Activated naive CD8-positive, alpha-beta T cell treated with anti-CD3 and anti-CD28 coated beads, Interleukin-2, amount 10 ng/mL, durations not matched to agents 7 days and 5 days (primary cell): ENCODE results near the gene NUPR1. TPM values are rescaled to one million over a fixed set of nuclear protein-coding genes. Genes with fewer than 3 reads are reported as not detected.
"Not testable (repeated sequence)": the region's sequence is repeated elsewhere in the genome, so short reads cannot be mapped to it uniquely, and the experiment has no call there.

ENCODE experiments used
- ATAC-seq: fragments of 150-1000 bp; cut with Tn5 transposase; one replicate; pipeline ENCODE4 v1.10.0; 2021; ENCODE audit warnings: low read depth, moderate library complexity
- POLR2A ChIA-PET: fragments of 350-600 bp; sonication (Branson Sonifier 250); formaldehyde crosslinking; loops from one replicate; lab custom pipeline; 2021; ENCODE audit warnings: antibody characterized with exemption; lab: Charles Lee
- DNase-seq: peaks from one replicate; pipeline ENCODE4 v3.0.0; 2021
- H3K27ac Mint-ChIP-seq: one replicate; pipeline ENCODE4 v1.8.0; 2022; ENCODE audit warnings: mild to moderate bottlenecking, mixed read lengths
- H3K27me3 Mint-ChIP-seq: one replicate; pipeline ENCODE4 v1.8.0; 2022; ENCODE audit warnings: mild to moderate bottlenecking, moderate library complexity, mixed read lengths
- H3K36me3 Mint-ChIP-seq: one replicate; pipeline ENCODE4 v1.8.0; 2021; ENCODE audit warnings: mild to moderate bottlenecking, mixed read lengths
- H3K4me1 Mint-ChIP-seq: one replicate; pipeline ENCODE4 v1.8.0; 2021; ENCODE audit warnings: mixed read lengths
- H3K4me3 Mint-ChIP-seq: one replicate; pipeline ENCODE4 v1.8.0; 2022; ENCODE audit warnings: mild to moderate bottlenecking, moderate library complexity, mixed read lengths
- H3K9me3 Mint-ChIP-seq: one replicate; pipeline ENCODE4 v1.8.0; 2021; ENCODE audit warnings: mixed read lengths
- total RNA-seq, 2 experiments: library from RNA; stranded (reverse); gene quantifications; one replicate each; pipeline ENCODE4 v1.2.3, GENCODE V29; 2021

NUPR1 gene
- total RNA-seq, 2 experiments from 2014 or later: 0.20 TPM; not detected in 1

DNA sequence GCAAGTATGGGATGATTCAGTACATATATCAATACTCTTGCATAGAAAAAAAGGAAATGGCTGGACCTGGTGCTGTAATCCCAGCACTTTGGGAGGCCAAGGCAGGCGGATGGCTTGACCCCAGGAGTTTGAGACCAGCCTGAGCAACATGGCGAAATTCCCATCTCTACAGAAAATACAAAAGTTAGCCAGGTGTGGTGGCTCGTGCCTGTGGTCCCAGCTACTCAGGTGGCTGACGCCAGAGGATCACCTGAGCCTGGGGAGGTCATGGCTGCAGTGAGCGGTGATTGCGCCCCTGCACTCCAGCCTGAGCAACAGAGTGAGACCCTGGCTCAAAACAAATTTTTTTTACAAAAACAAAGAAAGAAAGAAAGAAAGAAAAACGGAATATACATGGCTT lies 7.9 kb upstream of the NUPR1 start:
- Mint-ChIP-seq H3K36me3 (no peaks in the 10 kb centered on the region), H3K9me3 (no peaks in the 10 kb centered on the region), H3K27ac (no peak overlapping the region), H3K27me3 (peaks cover 1% of the 10 kb centered on the region), H3K4me1 (peaks cover 8% of the 10 kb centered on the region), H3K4me3 (no peak overlapping the region)
- DNase-seq (no peak), ATAC-seq (no peak)
- POLR2A ChIA-PET: no interaction called here

DNA sequence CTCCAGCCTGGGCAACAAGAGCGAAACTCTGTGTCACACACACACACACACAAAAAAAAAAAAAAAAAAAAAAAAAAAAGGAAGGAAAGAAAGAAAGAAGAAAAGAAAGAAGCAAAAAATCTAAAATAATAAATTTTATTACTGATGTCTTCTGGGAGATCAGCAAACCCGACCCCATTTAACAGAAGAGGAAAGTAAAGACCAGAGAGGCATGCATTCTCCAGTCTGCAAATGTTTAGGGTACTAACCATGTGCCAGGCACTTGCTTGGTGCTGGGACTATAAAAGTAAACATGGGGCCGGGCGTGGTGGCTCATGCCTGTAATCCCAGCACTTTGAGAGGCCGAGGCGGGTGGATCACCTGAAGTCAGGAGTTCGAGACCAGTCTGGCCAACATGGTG lies 7.2 kb upstream of the NUPR1 start:
- H3K27ac Mint-ChIP-seq, ATAC-seq, POLR2A ChIA-PET, H3K4me1 Mint-ChIP-seq, DNase-seq, H3K9me3 Mint-ChIP-seq, H3K4me3 Mint-ChIP-seq, H3K27me3 Mint-ChIP-seq, H3K36me3 Mint-ChIP-seq: not testable (repeated sequence)

DNA sequence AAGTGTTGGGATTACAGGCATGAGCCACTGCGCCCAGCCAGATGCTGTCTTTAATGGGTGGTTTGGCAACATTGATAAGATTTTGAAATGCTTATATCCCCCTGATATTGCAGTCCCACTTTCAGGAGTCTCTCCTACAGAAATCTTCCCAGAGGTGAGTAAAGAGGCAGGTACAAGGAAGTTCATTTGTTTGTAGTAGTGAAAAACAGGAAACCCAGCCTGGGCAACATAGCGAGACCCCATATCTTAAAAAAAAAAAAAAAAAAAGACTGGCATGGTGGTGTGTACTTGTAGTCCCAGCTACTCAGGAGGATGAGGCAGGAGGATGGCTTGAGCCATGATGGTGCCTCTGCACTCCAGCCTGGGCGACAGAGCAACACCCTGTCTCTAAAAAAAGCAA lies 6.2 kb upstream of the NUPR1 start:
- no peaks in the 10 kb centered on the region for H3K9me3 Mint-ChIP-seq
- H3K4me3 Mint-ChIP-seq: no peak overlapping the region
- H3K36me3 Mint-ChIP-seq: no peaks in the 10 kb centered on the region
- ATAC-seq (no peak), DNase-seq (no peak)
- POLR2A ChIA-PET: no interaction called here
- peaks cover 11% of the 10 kb centered on the region for H3K4me1 Mint-ChIP-seq
- peaks cover 1% of the 10 kb centered on the region for H3K27me3 Mint-ChIP-seq
- H3K27ac Mint-ChIP-seq: no peak overlapping the region

DNA sequence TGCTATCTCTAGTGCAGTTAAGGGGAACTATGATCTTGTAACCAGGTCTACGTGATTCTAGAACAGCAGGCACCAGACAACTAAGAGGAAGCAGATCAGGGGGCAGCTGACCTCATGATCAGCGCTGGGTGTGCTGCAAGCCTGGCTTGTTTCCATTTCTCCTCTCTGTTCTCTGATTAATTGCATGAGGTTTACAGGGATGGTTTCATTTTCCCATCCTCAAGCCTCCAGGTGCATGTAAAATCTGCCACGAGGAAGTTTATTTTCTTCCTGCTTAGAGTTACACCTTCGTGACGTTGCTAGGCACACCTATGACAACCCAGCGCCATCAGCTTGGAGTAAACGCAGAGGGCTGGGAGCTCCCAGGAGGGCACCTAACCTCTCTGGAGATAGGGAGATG lies 4.3 kb upstream of the NUPR1 start:
- no peak overlapping the region for H3K27ac Mint-ChIP-seq

DNA sequence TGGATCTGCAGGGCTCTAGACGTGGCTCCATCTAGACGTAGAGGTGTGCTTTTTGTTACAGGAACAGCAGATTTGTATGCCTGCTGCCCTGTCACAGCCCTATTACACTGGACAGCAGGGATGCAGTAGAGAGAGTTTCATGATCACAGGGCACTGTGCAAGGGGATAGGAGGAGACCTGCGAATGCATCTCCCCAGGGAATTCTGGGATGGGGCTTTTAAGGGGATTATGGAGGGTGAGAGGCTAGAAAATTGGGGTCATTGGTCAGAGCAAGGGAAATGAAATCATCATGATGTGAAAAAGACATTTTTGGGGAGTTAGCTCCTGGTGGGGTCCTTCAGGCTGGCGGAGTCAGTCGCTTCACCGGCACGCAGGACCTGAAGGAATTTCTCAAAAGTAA lies 3.9 kb upstream of the NUPR1 start:
- POLR2A ChIA-PET: no interaction called here
- Mint-ChIP-seq H3K36me3 (no peaks in the 10 kb centered on the region), H3K4me3 (no peak overlapping the region), H3K9me3 (no peaks in the 10 kb centered on the region), H3K27ac (no peak overlapping the region), H3K27me3 (peaks cover 5% of the 10 kb centered on the region), H3K4me1 (peaks cover 8% of the 10 kb centered on the region)
- no peak for DNase-seq
- ATAC-seq: no peak

More for the DNA sequence above, 4.3 kb upstream of the NUPR1 start:
- DNase-seq (no peak), ATAC-seq (no peak)
- POLR2A ChIA-PET: no interaction called here
- H3K4me1 Mint-ChIP-seq: peaks cover 6% of the 10 kb centered on the region
- no peaks in the 10 kb centered on the region for H3K9me3 Mint-ChIP-seq
- no peak overlapping the region for H3K4me3 Mint-ChIP-seq
- H3K36me3 Mint-ChIP-seq: no peaks in the 10 kb centered on the region
- H3K27me3 Mint-ChIP-seq: peaks cover 2% of the 10 kb centered on the region

DNA sequence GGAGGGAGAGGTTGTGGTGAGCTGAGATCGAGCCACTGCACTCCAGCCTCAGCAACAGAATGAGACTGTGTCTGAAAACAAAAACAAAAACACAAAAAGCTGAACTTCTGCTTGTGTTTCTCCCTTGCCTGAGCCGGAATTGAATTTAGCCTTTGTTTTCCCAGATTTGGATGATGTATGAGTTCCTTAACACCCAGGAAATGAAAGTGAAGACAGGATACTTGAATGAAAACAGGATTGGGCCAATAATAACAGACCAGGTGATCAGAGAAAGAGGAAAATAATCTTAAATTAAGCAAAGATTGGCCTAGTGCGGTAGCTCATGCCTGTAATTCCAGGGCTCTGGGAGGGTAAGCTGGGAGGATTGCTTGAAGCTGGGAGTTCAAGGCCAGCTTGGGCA lies 1.6 kb upstream of the NUPR1 start:
- Mint-ChIP-seq H3K4me1 (peaks cover 10% of the 10 kb centered on the region), H3K27ac (peak overlapping the region; percentile 54), H3K9me3 (no peaks in the 10 kb centered on the region), H3K4me3 (no peak overlapping the region), H3K27me3 (peaks cover 5% of the 10 kb centered on the region), H3K36me3 (no peaks in the 10 kb centered on the region)
- POLR2A ChIA-PET: no interaction called here
- ATAC-seq (no peak), DNase-seq (no peak)

DNA sequence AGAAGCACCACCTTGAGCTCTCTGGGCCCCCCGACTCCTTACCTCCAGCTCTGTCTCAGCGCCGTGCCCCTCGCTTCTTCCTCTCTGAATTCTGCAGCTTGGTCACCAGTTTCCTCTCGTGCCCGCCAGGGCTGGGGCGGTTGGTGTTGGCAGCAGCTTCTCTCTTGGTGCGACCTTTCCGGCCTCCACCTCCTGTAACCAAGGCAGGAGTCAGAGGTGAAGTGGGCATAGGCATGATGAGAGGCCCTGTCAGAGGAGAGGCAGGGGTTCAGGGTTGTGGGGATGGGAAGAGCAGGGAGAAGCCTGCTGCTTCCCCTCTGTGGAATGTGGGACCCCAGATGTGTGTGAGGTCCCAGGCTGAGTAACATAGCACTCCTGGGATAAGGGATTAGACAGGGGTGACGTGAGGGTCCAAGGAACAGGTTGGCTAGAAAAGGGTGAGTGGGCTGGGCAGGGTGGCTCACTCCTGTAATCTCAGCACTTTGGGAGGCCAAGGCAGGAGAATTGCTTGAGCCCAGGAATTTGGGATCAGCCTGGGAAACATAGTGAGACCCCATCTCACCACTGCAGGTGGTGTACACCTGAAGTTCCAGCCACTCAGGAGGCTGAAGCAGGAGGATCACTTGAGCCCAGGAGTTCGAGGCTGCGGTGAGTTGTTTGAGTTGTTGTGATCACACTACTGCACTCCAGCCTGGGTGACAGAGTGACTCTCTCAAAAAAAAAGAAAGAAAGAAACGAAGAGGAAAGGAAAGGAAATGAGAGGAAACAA lies 626 bp downstream of the NUPR1 start:
- Mint-ChIP-seq H3K27me3 (peaks cover 3% of the 10 kb centered on the region), H3K4me3 (no peak overlapping the region), H3K36me3 (no peaks in the 10 kb centered on the region), H3K4me1 (peaks cover 20% of the 10 kb centered on the region), H3K27ac (peak overlapping the region; percentile 22), H3K9me3 (no peaks in the 10 kb centered on the region)
- ATAC-seq (no peak), DNase-seq (no peak)
- POLR2A ChIA-PET: no interaction called here

DNA sequence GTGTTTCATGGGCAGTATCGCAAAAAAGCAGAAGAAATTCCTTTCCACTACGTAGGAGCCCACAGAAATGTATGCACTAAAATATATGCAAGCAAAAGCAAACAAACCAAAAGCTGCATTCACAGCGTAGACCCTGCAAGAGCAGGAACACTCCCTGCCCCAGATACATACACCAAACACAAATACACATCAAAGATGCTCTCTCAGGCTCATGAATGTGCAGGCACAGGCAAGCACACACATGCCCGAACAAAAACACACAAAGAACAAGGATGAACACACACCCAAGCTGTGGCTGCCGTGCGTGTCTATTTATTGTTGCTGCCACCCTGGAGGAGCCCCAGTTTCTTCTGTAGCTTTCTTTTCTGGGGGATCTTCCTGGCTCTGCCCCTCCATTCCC lies 1.7 kb downstream of the NUPR1 start:
- Mint-ChIP-seq H3K27me3 (peaks cover 3% of the 10 kb centered on the region), H3K4me1 (peaks cover 16% of the 10 kb centered on the region), H3K4me3 (no peak overlapping the region), H3K27ac (no peak overlapping the region), H3K36me3 (no peaks in the 10 kb centered on the region), H3K9me3 (no peaks in the 10 kb centered on the region)
- no peak for DNase-seq
- POLR2A ChIA-PET: interaction anchor here (0.5 kb wide), 1 partner anchor 31 kb away, joined by 8 read pairs; no protein-coding TSS in a partner anchor
- ATAC-seq: no peak

DNA sequence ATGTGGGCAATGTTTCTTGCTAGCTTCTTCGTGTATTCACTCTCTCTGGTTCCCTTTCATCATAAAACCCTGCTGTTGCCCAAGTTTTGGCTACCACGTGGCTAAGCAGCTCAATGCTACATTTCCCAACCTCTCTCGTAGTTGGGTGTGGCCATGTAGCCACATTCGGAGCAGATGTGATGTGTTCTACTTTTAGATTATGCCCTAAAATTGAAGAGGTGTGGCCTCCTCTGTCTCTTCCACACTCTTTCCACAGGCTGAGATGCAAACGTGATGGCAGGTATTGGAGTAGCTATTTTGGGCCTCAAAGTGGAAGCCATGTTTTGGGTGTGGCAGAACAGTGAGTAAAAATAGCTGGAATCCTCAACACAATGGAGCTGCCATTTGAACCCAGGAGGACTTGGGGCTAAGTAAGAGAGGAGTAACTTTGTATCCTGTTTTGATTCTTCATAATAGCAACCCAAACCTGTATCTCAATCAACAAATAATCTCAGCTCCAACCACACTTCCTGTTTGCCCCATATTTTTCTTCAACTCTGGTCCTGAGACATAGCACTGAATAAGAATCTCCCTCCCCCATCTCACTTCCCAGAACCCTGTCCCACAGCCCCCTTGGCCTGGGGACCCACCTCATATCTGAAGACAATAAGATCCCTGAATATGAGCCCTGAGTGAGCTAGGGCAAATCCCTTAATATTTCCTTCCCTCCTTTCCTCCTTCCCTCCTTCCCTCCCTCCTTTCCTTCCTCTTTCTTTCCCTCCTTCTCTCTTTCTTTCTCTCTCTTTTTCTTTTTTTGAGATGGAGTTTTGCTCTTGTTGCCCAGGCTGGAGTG lies 4.0 kb downstream of the NUPR1 start:
- Mint-ChIP-seq H3K27ac (no peak overlapping the region), H3K9me3 (no peaks in the 10 kb centered on the region), H3K27me3 (peaks cover 3% of the 10 kb centered on the region), H3K4me3 (no peak overlapping the region), H3K4me1 (peaks cover 13% of the 10 kb centered on the region), H3K36me3 (no peaks in the 10 kb centered on the region)
- POLR2A ChIA-PET: no interaction called here
- DNase-seq: no peak
- ATAC-seq: peak; percentile 30

DNA sequence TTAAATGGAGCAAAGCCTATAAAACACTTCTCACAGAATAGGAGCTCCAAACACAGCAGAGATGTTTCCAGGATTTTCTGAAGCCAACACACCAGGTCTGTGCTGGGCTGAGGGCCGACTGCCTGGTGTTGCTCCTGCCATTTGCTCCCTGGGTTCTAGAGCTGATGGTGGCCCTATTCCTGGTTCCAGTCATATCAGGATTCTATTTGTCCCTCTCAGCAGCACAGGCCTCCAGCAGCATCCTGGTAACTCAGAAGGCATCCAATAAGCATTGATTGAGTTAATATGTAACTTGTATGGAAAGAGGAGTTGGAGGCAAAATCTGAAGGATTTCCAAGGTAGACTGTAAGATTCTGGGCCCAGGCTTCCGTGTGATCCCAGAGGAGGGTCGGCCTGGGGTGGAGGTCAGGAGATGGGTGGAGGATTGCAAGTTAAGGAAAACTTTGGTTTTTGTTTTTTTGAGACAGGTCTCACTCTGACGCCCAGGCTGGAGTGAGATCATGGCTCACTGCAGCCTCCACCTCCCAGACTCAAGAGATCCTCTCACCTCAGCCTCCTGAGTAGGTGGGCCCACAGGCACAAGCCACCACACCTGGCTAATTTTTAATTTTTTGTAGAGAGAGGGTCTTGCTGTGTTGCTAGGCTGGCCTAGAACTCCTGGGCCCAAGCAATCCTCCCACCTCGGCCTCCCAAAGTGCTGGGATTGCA lies 5.7 kb downstream of the NUPR1 start:
- no peak overlapping the region for H3K4me3 Mint-ChIP-seq
- H3K27me3 Mint-ChIP-seq: peaks cover 6% of the 10 kb centered on the region
- ATAC-seq: no peak
- no peak overlapping the region for H3K27ac Mint-ChIP-seq
- H3K4me1 Mint-ChIP-seq: peaks cover 13% of the 10 kb centered on the region
- POLR2A ChIA-PET: no interaction called here
- DNase-seq: no peak
- no peaks in the 10 kb centered on the region for H3K36me3 Mint-ChIP-seq
- H3K9me3 Mint-ChIP-seq: no peaks in the 10 kb centered on the region

DNA sequence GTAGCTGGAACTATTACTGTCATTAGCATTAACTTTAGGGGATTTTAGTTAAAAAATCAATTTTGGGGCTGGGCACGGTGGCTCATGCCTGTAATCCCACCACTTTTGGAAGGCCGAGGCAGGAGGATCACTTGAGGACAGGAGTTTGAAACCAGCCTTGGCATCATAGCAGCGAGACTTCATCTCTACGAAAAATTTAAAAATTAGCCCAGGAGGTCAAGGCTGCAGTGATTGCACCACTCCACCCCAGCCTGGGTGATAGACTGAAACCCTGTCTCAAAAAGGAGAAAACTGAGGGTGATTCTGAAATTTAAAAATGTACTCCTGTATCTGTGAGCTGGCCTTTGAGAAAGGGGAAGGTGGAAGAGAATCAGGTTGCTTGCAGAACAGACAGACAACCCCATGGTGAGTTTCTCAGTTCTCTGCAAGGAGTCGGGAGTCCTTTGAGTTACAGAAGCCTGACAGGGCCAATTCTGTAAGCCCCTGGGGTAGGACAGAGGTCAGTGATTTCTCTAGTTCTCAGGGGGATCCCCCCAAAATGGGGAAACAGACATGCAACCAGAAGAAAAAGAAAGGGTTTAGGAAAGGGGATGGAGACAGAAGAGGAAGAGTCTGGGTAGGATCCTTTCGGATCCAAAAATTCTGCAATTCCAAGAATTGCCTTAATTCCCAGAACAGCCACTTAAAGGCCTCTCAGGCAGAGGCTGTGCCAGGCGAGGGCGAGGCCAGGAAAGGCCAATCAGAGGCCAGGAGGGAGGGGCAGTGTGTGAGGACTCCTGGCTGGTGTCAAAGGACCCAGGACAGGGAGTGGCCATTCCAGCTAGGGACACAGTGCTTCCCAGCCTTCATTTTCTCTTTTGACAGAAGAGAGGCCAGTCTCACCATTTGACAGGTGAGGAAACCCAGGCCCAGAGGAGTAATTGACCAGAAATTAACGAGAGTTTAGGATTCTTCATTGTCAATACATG lies 6.7 kb downstream of the NUPR1 start:
- Mint-ChIP-seq H3K27me3 (peaks cover 5% of the 10 kb centered on the region), H3K4me1 (peaks cover 11% of the 10 kb centered on the region), H3K36me3 (no peaks in the 10 kb centered on the region), H3K27ac (no peak overlapping the region), H3K9me3 (no peaks in the 10 kb centered on the region), H3K4me3 (no peak overlapping the region)
- no peak for DNase-seq
- no peak for ATAC-seq
- POLR2A ChIA-PET: interaction anchor here (1.9 kb wide), 1 partner anchor 16 kb away, joined by 4 read pairs; no protein-coding TSS in a partner anchor

DNA sequence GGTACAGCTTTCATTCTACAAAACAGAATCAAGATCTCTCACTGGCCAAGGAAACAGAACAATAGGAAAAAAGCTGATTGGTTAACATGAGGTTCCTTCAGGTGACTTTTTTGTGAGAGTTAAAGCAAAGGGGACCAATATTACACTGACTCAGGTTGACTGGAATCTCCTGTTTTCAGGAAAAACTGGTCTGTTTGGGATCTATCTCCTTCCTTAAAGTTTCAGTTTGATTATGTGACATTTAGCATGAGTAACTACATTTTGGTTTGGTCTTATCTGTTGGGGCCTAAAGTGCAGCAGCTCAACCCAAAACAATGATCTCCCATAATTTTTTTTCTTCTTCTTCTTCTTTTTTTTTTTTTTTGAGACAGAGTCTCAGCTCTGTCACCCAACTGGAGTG lies 9.7 kb downstream of the NUPR1 start:
- no peaks in the 10 kb centered on the region for H3K9me3 Mint-ChIP-seq
- H3K4me3 Mint-ChIP-seq: no peak overlapping the region
- peaks cover 10% of the 10 kb centered on the region for H3K27me3 Mint-ChIP-seq
- peaks cover 4% of the 10 kb centered on the region for H3K4me1 Mint-ChIP-seq
- no peaks in the 10 kb centered on the region for H3K36me3 Mint-ChIP-seq
- DNase-seq (no peak), ATAC-seq (no peak)
- POLR2A ChIA-PET: no interaction called here
- H3K27ac Mint-ChIP-seq: no peak overlapping the region
